CD4-positive, alpha-beta T cell treated with Interleukin-2 at 100 ng/mL for 4 hours (primary cell): ENCODE results near the gene DYNC1I1.

Source experiments
- DNase-seq: peaks from one replicate; pipeline ENCODE4 v3.0.0-alpha.2; 2020; ENCODE audit warnings: low spot score

The DYNC1I1 gene

GRCh38 chr7:96085953-96086352 is 313.6 kb downstream of the DYNC1I1 start:
- DNase-seq, result no peak

- DNase-seq, result no peak
These were observed 316.2 kb downstream of the DYNC1I1 start for GRCh38 chr7:96088579-96088978.

- DNase-seq, result no peak
These were observed 317.2 kb downstream of the DYNC1I1 start for GRCh38 chr7:96089511-96089910.

GRCh38 chr7:96090756-96091155 is 318.4 kb downstream of the DYNC1I1 start:
- DNase-seq, result no peak

- no peak for DNase-seq
These were observed 321.1 kb downstream of the DYNC1I1 start for GRCh38 chr7:96093435-96093834.

- no peak for DNase-seq
These were observed 325.5 kb downstream of the DYNC1I1 start for GRCh38 chr7:96097835-96098234.

- no peak for DNase-seq
These were observed 328.4 kb downstream of the DYNC1I1 start for GRCh38 chr7:96100737-96101136.

GRCh38 chr7:96102096-96102811 is 329.9 kb downstream of the DYNC1I1 start:
- DNase-seq, result no peak

- DNase-seq, result no peak
These were observed 332.6 kb downstream of the DYNC1I1 start for GRCh38 chr7:96104984-96105383.

- no peak for DNase-seq
These were observed 339.1 kb downstream of the DYNC1I1 start for GRCh38 chr7:96111405-96111804.

- no peak for DNase-seq
These were observed 341.8 kb downstream of the DYNC1I1 start for GRCh38 chr7:96114190-96114589.

- DNase-seq, result no peak
These were observed 343.8 kb downstream of the DYNC1I1 start for GRCh38 chr7:96116173-96116572.

GRCh38 chr7:96118449-96119001 is 346.2 kb downstream of the DYNC1I1 start:
- DNase-seq, result no peak

GRCh38 chr7:96120445-96121225 is 348.3 kb downstream of the DYNC1I1 start:
- DNase-seq, result no peak

- DNase-seq, result no peak
These were observed 349.4 kb downstream of the DYNC1I1 start for GRCh38 chr7:96121752-96122151.

GRCh38 chr7:96122746-96123145 is 350.4 kb downstream of the DYNC1I1 start:
- no peak for DNase-seq

GRCh38 chr7:96126382-96126781 is 354.0 kb downstream of the DYNC1I1 start:
- DNase-seq, result no peak

- DNase-seq, result no peak
These were observed 355.4 kb downstream of the DYNC1I1 start for GRCh38 chr7:96127746-96128145.

- no peak for DNase-seq
These were observed 359.2 kb downstream of the DYNC1I1 start for GRCh38 chr7:96131525-96131924.

GRCh38 chr7:96135241-96135640 is 362.9 kb downstream of the DYNC1I1 start:
- no peak for DNase-seq

- no peak for DNase-seq
These were observed 364.4 kb downstream of the DYNC1I1 start for GRCh38 chr7:96136600-96137239.

GRCh38 chr7:96143495-96144259 is 371.3 kb downstream of the DYNC1I1 start:
- no peak for DNase-seq
